ENCODE data around the gene MACROD2. TPM values are rescaled to one million over a fixed set of nuclear protein-coding genes. Genes with fewer than 3 reads are reported as not detected.

Gene MACROD2
- total RNA-seq, 1 experiment from 2014 or later = 0.86 TPM

DNA sequence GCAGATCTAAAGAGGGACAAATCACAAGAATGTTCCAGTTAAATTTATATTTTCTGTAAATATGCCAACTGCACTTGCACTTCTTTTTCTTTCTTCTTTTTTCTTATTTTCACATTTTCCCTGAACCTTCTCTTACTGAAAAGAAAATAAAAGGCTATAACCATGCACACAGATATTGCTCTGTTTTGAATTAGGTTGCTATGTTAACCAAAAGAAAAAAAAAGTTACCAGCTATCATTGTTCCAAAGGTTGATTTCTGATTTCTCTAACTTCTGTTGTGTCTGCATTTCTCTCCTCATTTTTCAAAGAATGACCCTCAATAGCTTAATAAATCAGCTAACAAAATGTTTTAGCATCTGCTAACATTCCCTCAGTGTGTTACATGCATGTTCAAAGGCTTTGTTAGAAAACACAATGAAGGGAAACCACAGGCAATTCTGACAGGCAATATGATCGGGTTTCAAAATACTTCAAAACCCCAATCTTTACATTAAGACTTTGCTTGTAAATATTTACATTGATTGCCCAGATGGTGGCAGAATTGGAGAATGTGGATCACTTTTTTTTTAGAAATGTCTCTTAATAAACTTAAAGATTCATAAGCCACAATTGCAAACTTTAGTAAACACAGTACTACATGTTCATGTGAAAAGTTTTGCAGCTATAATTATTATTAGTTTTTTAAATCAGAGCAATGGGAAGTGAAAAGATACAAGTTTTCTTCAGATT, 1270.4 kb downstream of the MACROD2 start:
- no peak for DNase-seq (ENCODE audit: low read depth)

GRCh38 chr20:15267935-15268334, 1272.6 kb downstream of the MACROD2 start:
- no peak for DNase-seq (ENCODE audit: low read depth)

- DNase-seq (ENCODE audit: low read depth) = no peak
Measured at GRCh38 chr20:15278041-15278440, 1282.7 kb downstream of the MACROD2 start.

- DNase-seq (ENCODE audit: low read depth) = no peak
Measured at GRCh38 chr20:15287329-15287728, 1292.0 kb downstream of the MACROD2 start.

- no peak for DNase-seq (ENCODE audit: low read depth)
Measured at GRCh38 chr20:15288106-15288505, 1292.8 kb downstream of the MACROD2 start.

DNA sequence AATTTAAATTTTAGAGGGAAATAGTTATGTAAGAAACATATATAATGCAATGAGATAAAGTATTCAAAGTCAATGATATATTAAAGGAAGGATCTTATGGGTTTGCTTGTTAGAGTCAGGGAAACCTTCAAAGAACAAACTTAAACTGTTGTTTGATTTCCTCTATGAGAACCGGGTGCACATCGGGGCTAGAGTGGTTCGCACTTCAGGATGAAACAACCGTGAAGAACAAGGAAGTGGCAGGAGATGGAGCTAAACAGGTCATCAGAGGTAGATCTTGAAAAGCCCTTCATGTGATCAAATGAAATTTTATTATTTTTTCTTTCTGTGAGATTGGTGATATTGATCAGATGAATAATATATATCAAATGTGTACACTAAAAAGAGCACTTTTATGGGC, 1294.0 kb downstream of the MACROD2 start:
- no peak for DNase-seq (ENCODE audit: low read depth)

DNA sequence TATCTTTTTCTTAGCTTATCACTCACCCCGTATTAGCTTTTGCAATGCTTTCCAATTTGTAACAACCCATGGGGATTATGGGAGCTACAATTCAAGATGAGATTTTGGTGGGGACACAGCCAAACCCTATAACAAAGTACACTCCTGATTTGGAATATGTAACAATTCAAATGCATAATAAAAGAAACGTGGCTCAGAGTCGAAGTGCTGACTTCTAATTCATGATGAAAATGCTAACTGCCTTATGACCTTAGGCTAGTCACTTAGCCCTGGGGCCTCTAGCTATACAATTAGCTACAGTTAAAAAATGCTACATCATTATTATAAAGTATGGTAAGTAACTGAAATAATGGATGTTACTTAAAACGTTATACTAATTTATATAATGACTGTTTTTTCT, 1297.1 kb downstream of the MACROD2 start:
- no peak for DNase-seq (ENCODE audit: low read depth)

GRCh38 chr20:15296422-15296821, 1301.1 kb downstream of the MACROD2 start:
- no peak for DNase-seq (ENCODE audit: low read depth)

DNA sequence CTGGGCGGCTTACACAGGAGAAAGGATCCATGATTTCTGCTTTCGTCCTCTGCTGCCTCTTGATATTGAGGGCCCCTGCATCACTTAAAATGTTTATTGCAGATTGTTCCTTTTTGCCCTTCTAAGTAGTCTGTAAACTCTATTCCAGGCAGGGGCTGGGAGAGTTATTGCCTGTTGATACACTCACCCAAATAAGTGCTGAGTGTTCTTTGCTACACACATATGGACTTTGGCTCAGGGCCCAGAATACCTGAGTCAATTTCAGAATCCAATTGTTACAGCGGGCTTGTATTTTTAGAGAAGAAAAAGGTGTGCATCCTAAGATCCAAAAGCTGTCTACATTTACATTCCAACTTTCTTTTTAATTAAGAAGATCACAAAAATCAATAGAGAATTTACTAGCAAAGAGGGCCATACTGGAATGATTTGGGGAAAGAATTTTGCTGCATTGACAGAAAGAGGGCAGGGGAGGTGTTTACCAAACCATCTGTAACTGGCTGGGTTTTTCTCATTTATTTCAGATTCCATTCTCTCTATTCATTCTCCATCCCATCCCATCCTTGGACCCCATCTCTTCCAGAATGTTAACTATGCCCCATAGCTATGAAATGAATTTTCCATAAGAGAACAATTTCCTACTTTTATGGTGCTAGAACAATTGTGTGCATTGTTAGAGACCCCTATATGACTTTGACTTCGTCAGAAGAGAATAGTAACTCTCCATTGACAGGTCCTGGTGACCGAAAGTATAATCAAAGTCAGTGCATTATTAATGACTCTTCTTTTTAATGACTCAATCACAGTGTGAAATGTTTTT, 1302.0 kb downstream of the MACROD2 start:
- no peak for DNase-seq (ENCODE audit: low read depth)

GRCh38 chr20:15302075-15302474, 1306.8 kb downstream of the MACROD2 start:
- no peak for DNase-seq (ENCODE audit: low read depth)

- DNase-seq (ENCODE audit: low read depth) = no peak
Measured at GRCh38 chr20:15310361-15310760, 1315.0 kb downstream of the MACROD2 start.

DNA sequence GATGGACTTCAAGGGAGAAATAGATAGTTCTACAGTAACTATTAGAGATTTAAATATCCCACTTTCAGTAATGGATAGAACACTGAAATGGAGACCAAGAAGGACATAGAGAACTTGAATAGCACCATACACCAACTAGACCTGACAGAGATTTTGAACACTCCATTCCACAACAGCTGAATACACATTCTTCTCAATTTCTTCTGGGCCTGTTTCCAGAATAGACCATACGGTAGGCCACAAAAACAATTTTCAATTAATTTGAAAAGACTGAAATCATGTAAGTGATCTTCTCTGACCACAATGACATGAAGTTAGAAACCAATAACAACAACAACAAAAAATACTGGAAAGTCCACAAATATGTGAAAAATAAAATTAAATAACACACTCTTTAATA, 1321.2 kb downstream of the MACROD2 start:
- no peak for DNase-seq (ENCODE audit: low read depth)

DNA sequence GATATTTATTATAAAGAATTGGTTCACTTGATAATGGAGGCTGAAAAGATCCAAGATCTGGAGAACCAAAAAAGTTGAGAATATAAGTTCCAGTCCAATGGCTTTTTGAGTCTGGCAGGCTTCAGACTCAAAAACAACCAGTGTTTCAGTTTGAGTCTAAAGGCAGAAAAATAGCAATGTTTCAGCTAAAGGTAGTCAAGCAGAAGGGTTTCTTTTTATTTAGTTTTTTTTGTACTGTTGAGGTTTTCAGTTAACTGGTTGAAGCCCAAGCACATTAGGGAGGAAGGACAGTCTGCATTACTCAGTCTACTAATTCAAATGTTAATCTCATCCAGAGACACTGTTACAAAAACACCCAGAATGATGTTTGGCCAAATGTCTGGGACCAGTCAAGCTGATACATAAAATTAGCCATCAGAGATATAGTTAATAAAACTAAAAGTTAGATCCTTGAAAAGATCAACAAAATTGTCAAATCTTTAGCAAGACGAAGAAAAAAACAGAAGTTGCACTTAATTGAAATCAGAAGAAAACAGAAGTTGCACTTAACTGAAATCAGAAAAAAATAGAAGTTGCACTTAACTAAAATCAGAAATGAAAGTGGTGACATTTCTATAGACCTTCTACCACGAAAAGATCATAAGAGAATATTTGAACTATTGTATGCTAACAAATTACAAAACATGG, 1322.4 kb downstream of the MACROD2 start:
- DNase-seq (ENCODE audit: low read depth) = no peak

DNA sequence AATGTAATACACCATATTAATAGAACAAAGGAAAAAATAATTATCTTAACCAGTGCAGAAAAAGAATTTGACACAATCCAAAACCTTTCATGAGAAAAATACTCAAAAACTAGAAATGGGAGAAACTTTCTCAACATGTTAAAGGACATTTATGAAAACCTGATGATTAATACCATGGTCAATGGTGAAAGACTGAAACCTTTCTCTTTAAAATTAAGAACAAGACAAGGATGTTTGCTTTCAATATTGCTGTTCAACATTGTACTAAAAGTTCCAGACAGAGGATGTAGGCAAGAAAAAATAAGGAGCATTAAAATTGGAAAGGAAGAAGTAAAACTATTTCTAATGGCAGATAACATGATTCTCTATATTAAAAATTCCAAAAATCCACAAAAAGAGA, 1323.4 kb downstream of the MACROD2 start:
- no peak for DNase-seq (ENCODE audit: low read depth)

GRCh38 chr20:15319439-15319838, 1324.1 kb downstream of the MACROD2 start:
- no peak for DNase-seq (ENCODE audit: low read depth)

GRCh38 chr20:15320941-15321340, 1325.6 kb downstream of the MACROD2 start:
- no peak for DNase-seq (ENCODE audit: low read depth)

GRCh38 chr20:15327123-15327522, 1331.8 kb downstream of the MACROD2 start:
- no peak for DNase-seq (ENCODE audit: low read depth)

DNA sequence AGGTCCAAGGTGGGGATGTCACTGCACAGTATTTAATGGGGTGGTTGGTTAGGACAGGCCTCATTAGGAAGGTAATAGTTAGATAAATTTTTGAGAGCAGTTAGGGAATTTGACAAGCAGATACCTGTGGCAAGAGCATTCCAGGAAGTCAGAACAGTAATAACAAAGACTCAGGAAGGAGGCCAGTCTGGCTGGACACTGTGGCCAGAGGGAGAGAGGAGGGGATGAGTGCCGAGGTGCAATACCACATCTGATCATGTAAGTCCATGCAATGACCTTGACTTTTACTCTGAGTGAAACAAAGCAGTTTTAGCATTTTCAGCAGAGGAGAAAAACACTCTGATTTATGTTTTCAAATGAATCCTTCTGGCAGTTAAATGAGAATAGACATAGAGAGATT, 1332.8 kb downstream of the MACROD2 start:
- DNase-seq (ENCODE audit: low read depth) = no peak

- DNase-seq (ENCODE audit: low read depth) = no peak
Measured at GRCh38 chr20:15332711-15333160, 1337.4 kb downstream of the MACROD2 start.

DNA sequence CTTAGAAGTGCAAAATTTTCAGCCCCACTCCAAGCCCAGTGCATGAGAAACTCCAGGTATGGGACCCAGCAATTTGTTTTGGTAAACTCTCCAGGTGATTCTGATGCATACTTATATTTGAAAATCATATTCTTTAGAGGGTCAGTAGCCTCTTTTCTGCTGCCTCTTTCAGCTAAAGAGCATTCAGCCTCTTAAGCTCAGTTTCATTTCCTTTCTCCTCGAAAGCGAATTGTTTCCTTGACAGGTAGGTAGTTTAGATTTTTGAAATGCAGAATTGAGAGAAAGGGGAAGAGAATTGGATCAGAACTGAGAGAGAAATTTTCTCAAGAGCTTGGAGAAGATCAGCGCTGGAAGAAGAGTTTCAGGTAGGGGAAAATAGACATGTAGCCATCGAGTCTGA, 1337.9 kb downstream of the MACROD2 start:
- DNase-seq (ENCODE audit: low read depth) = no peak

DNA sequence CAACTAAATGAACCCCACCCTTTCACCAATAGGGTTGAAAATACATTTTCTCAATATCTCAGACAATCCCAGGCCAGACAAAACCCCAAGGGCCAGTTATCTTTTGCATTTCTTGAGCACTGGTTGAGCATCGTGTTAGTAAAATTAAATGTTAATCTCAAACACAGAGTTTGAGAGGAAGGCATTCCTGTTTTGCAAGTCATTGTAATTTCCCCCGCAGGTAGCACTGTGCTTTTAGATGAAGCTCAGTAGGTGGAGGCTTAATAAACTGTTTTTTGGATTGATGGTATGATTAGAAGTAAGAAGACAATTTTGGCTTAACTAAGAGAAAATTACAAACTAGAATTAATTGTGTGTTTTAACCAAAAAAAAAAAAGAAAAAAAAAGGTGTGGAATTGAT, 1340.7 kb downstream of the MACROD2 start:
- DNase-seq (ENCODE audit: low read depth) = no peak

GRCh38 chr20:15336536-15336935, 1341.2 kb downstream of the MACROD2 start:
- DNase-seq (ENCODE audit: low read depth) = no peak

GRCh38 chr20:15339264-15339663, 1343.9 kb downstream of the MACROD2 start:
- no peak for DNase-seq (ENCODE audit: low read depth)

All from Daoy (cell line).